HCT116 (cell line): ENCODE results near the gene AGPAT3. TPM values are rescaled to one million over a fixed set of nuclear protein-coding genes. Genes with fewer than 3 reads are reported as not detected.

Source experiments
- ATAC-seq: fragments of 200-7000 bp; cut with Tn5 transposase; 2 replicates; pipeline ENCODE4 v1.9.1; 2020; ENCODE audit warnings: mild to moderate bottlenecking, moderate library complexity
- BruUV-seq: library from RNA; stranded (reverse); fragments of 400-500 nt; replicated peaks from 2 replicates; lab custom pipeline; 2021; lab: Mats Ljungman, UMichigan
- CTCF ChIA-PET: fragments of 300-600 bp; sonication (Branson Sonifier 250); formaldehyde crosslinking; loops from one replicate; lab custom pipeline; 2021; ENCODE audit warnings: antibody characterized with exemption; lab: Charles Lee
- POLR2A ChIA-PET: fragments of 300-600, 350-600 bp; sonication (Branson Sonifier 250); formaldehyde crosslinking; loops from one replicate; lab custom pipeline; 2021; ENCODE audit warnings: antibody characterized with exemption; lab: Charles Lee
- RAD21 ChIA-PET, 2 experiments: fragments of 300-600 bp; sonication (Branson Sonifier 250); formaldehyde crosslinking; loops; one replicate each; lab custom pipeline; 2023; ENCODE audit warnings: low total read pairs in 2 of 2; ENCODE audit not compliant: uncharacterized antibody in 2 of 2, unreplicated experiment in 2 of 2, low non-redundant PET in 1 of 2; lab: Charles Lee
- DNase-seq: peaks from one replicate; pipeline ENCODE4 v3.0.0-alpha.2; 2010; ENCODE audit warnings: low read depth, low spot score
- H2AFZ ChIP-seq: fragments of 200-600 bp; shearing (Covaris generic), sonication (generic); 2 replicates; pipeline ENCODE4 v1.6.1; 2017; ENCODE audit warnings: low read depth, mixed run types, mixed read lengths, antibody characterized with exemption, low read length; ENCODE audit not compliant: poor library complexity, severe bottlenecking
- H3K27ac ChIP-seq: 2 replicates; pipeline ENCODE4 v1.5.1; 2012; ENCODE audit warnings: low read depth, low read length
- H3K27me3 ChIP-seq: fragments of 200-600 bp; sonication (generic); 2 replicates; pipeline ENCODE4 v1.6.1; 2016; ENCODE audit warnings: mixed run types, low read length, mixed read lengths; ENCODE audit not compliant: insufficient read depth
- H3K36me3 ChIP-seq, 2 experiments: fragments of 200-500 bp in 1 of 2; fragments of 200-600 bp in 1 of 2; sonication (Bioruptor generic) in 1 of 2; sonication (generic) in 1 of 2; 2 replicates each; pipeline versions ENCODE4 v1.5.1 to v1.6.1; 2014 to 2016; ENCODE audit warnings: low read length in 2 of 2, inconsistent platforms in 1 of 2, mixed read lengths in 1 of 2, mixed run types in 1 of 2; ENCODE audit not compliant: insufficient read depth in 2 of 2, control insufficient read depth in 1 of 2
- H3K4me1 ChIP-seq, 2 experiments: fragments of 200-600 bp in 1 of 2; sonication (generic) in 1 of 2; 2 replicates each; pipeline versions ENCODE4 v1.5.1 to v1.6.1; 2012 to 2017; ENCODE audit warnings: low read length in 2 of 2, inconsistent platforms in 1 of 2, mild to moderate bottlenecking in 1 of 2, mixed read lengths in 1 of 2, mixed run types in 1 of 2, moderate library complexity in 1 of 2; ENCODE audit not compliant: insufficient read depth in 2 of 2, control insufficient read depth in 1 of 2
- H3K4me2 ChIP-seq: fragments of 200-600 bp; sonication (generic); 2 replicates; pipeline ENCODE4 v1.6.1; 2017; ENCODE audit warnings: mixed run types, low read length, mixed read lengths
- H3K4me3 ChIP-seq, 2 experiments: fragments of 200-600 bp in 1 of 2; sonication (generic) in 1 of 2; replicated peaks in 1 of 2; 2 replicates each; pipeline ENCODE4 v1.5.1; 2011 to 2016; ENCODE audit warnings: low read length in 2 of 2, control low read depth in 1 of 2, low read depth in 1 of 2, mild to moderate bottlenecking in 1 of 2, mixed read lengths in 1 of 2, mixed run types in 1 of 2
- H3K79me2 ChIP-seq: fragments of 200-600 bp; sonication (generic); 2 replicates; pipeline ENCODE4 v1.6.1; 2017; ENCODE audit warnings: mild to moderate bottlenecking, mixed run types, low read length, moderate library complexity, mixed read lengths; ENCODE audit not compliant: insufficient read depth
- H3K9ac ChIP-seq: fragments of 200-600 bp; sonication (generic); 2 replicates; pipeline ENCODE4 v1.6.1; 2016; ENCODE audit warnings: low read length, mixed read lengths
- H3K9me2 ChIP-seq: fragments of 200-600 bp; sonication (generic), shearing (Covaris generic); 2 replicates; pipeline ENCODE4 v1.6.1; 2017; ENCODE audit warnings: mixed run types, mild to moderate bottlenecking, moderate library complexity; ENCODE audit not compliant: insufficient read depth
- H3K9me3 ChIP-seq, 2 experiments: fragments of 200-500 bp in 1 of 2; fragments of 200-600 bp in 1 of 2; sonication (Bioruptor generic) in 1 of 2; sonication (generic) in 1 of 2; 2 replicates each; pipeline ENCODE4 v1.6.1; 2014 to 2017; ENCODE audit warnings: low read length in 2 of 2, mixed read lengths in 2 of 2, inconsistent platforms in 1 of 2, low read depth in 1 of 2, mild to moderate bottlenecking in 1 of 2, mixed run types in 1 of 2, moderate library complexity in 1 of 2; ENCODE audit not compliant: control insufficient read depth in 1 of 2, insufficient read depth in 1 of 2
- H4K20me1 ChIP-seq: fragments of 200-600 bp; sonication (generic), shearing (Covaris generic); 2 replicates; pipeline ENCODE4 v1.6.1; 2017; ENCODE audit warnings: mixed run types, mild to moderate bottlenecking, moderate library complexity; ENCODE audit not compliant: insufficient read depth
- CBX3 ChIP-seq: IDR thresholded peaks from 2 replicates; pipeline ENCODE4 v1.6.1; 2012; ENCODE audit warnings: low read depth
- EGR1 ChIP-seq: IDR thresholded peaks from 2 replicates; pipeline ENCODE4 v1.6.1; 2012; ENCODE audit warnings: low read depth
- FOSL1 ChIP-seq: IDR thresholded peaks from 2 replicates; pipeline ENCODE4 v1.6.1; 2012; ENCODE audit warnings: low read depth
- SP1 ChIP-seq: IDR thresholded peaks from 2 replicates; pipeline ENCODE4 v1.6.1; 2012; ENCODE audit warnings: low read depth
- ZNF274 ChIP-seq: fragments of 200-500 bp; sonication (Bioruptor generic); IDR thresholded peaks from 2 replicates; pipeline ENCODE4 v1.6.1; 2014; ENCODE audit warnings: mild to moderate bottlenecking, low read depth, low read length, inconsistent platforms
- intact Hi-C: fragments of 100-400 bp; cut with micrococcal nuclease; formaldehyde crosslinking; loops from 2 replicates; pipeline ENCODE4 v1.10.0; 2022
- total RNA-seq: library from RNA; stranded (reverse); gene quantifications from one replicate; pipeline ENCODE4 v1.2.1, GENCODE V29; 2021; ENCODE audit not compliant: unreplicated experiment
- TF ChIP-seq, protein P1 (sequence below): IDR thresholded peaks from 2 replicates; pipeline ENCODE4 v1.6.1; 2012; ENCODE audit warnings: low read depth
- TF ChIP-seq, protein P2 (sequence below): IDR thresholded peaks from 2 replicates; pipeline ENCODE4 v1.6.1; 2012

AGPAT3 gene
- total RNA-seq, 1 experiment from 2014 or later = 54.1 TPM

DNA sequence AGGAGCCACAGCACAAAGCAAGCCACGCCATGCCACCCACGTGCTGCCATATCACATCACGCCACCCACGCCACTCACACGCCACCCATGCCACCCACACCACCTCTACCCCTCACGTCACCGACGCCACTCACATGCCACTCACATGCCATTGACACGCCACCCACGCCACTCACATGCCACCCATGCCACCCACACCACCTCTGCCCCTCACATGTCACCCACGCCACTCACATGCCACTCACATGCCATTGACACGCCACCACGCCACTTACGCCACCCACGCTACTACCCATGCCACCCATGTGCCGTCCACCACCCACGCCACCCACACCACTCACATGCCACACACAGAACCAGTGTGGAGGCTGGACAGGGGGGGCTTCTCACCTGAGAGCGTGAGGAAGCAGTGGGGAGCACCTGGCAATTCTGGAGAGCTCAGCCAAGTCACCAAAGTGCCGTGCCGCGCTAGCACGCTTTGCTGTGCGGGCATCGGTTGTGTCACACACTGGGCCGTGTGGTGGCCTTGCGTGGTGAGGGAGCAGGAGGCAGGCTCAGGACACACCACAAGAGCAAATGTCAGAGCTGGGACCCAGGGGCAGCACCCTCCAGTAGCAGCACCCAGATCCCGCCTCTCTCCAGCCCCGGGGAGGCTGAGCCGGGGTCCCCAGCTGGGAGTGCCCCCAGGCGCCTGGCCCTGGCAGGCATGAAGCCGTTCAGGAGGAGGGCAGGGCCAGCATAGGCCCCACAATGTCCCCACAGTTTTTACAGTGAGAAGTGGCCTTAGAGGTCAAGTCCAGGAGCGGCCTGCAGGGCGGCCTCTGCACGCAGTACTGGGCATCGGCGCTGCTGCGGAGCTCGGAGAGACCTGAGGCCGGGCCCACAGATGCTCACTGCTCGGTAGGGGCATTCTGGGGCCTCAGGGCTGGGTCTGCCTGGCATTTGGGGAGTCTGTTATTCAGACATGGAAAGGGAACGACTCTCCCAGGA lies 70.0 kb downstream of the AGPAT3 start:
- intact Hi-C loops = no loop called here
- Histone ChIP-seq H3K27ac (no peak overlapping the region), H3K9me2 (no peaks in the 10 kb centered on the region), H3K4me3 (no peak overlapping the region), H3K79me2 (no peaks in the 10 kb centered on the region; the same call in 1 of the 2 replicates), H3K9me3 (no peaks in the 10 kb centered on the region), H4K20me1 (no peaks in the 10 kb centered on the region), H3K4me1 (peaks cover 3 to 11% of the 10 kb centered on the region in 2 experiments; a peak in 3 of 4 replicates), H3K4me2 (no peak overlapping the region), H2AFZ (no peak overlapping the region), H3K27me3 (no peaks in the 10 kb centered on the region), H3K36me3 (no peaks in the 10 kb centered on the region), H3K9ac (no peak overlapping the region)
- DNase-seq = no peak
- BruUV-seq = no TSS peak
- TF ChIP-seq SP1 (no peak), FOSL1 (no peak), ZNF274 (no peak), EGR1 (no peak), CBX3 (no peak)
- TF ChIP-seq, protein P1, sequence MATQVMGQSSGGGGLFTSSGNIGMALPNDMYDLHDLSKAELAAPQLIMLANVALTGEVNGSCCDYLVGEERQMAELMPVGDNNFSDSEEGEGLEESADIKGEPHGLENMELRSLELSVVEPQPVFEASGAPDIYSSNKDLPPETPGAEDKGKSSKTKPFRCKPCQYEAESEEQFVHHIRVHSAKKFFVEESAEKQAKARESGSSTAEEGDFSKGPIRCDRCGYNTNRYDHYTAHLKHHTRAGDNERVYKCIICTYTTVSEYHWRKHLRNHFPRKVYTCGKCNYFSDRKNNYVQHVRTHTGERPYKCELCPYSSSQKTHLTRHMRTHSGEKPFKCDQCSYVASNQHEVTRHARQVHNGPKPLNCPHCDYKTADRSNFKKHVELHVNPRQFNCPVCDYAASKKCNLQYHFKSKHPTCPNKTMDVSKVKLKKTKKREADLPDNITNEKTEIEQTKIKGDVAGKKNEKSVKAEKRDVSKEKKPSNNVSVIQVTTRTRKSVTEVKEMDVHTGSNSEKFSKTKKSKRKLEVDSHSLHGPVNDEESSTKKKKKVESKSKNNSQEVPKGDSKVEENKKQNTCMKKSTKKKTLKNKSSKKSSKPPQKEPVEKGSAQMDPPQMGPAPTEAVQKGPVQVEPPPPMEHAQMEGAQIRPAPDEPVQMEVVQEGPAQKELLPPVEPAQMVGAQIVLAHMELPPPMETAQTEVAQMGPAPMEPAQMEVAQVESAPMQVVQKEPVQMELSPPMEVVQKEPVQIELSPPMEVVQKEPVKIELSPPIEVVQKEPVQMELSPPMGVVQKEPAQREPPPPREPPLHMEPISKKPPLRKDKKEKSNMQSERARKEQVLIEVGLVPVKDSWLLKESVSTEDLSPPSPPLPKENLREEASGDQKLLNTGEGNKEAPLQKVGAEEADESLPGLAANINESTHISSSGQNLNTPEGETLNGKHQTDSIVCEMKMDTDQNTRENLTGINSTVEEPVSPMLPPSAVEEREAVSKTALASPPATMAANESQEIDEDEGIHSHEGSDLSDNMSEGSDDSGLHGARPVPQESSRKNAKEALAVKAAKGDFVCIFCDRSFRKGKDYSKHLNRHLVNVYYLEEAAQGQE = no peak
- TF ChIP-seq, protein P2, sequence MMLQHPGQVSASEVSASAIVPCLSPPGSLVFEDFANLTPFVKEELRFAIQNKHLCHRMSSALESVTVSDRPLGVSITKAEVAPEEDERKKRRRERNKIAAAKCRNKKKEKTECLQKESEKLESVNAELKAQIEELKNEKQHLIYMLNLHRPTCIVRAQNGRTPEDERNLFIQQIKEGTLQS = no peak
- CTCF ChIA-PET = no interaction called here
- POLR2A ChIA-PET = no interaction called here
- RAD21 ChIA-PET = no interaction called here
- no peak for ATAC-seq
